Keratinocyte (primary cell): Measurements from ENCODE around the gene CPLX3. TPM values are rescaled to one million over a fixed set of nuclear protein-coding genes. Genes with fewer than 3 reads are reported as not detected.

Source experiments
- DNase-seq: peaks from one replicate; pipeline ENCODE4 v3.0.0-alpha.2; 2011; ENCODE audit warnings: low read depth, missing footprints, low spot score
- FAIRE-seq: peaks from 2 replicates; lab custom pipeline; 2011; peaks lifted over from hg19 to GRCh38; lab: Jason Lieb, UNC
- H2AFZ ChIP-seq: 2 replicates; pipeline ENCODE4 v1.6.0; 2012; ENCODE audit warnings: low read length, control low read depth, inconsistent platforms; ENCODE audit not compliant: control insufficient read depth
- H3K27ac ChIP-seq: 2 replicates; pipeline ENCODE4 v1.5.1; 2011; ENCODE audit warnings: low read length; ENCODE audit not compliant: control insufficient read depth, insufficient read depth
- H3K27me3 ChIP-seq: 3 replicates; pipeline ENCODE4 v1.6.0; 2011; ENCODE audit warnings: low read length; ENCODE audit not compliant: control insufficient read depth, insufficient read depth; ENCODE audit errors: extremely low read depth
- H3K36me3 ChIP-seq, 2 experiments: 2 replicates in 1 of 2; 3 replicates in 1 of 2; pipeline ENCODE4 v1.5.1; 2011; ENCODE audit warnings: low read length in 2 of 2, mild to moderate bottlenecking in 1 of 2; ENCODE audit not compliant: control insufficient read depth in 2 of 2, insufficient read depth in 2 of 2; ENCODE audit errors: extremely low read depth in 1 of 2
- H3K4me1 ChIP-seq: 3 replicates; pipeline ENCODE4 v1.5.1; 2011; ENCODE audit warnings: low read length; ENCODE audit not compliant: control insufficient read depth, insufficient read depth; ENCODE audit errors: extremely low read depth
- H3K4me2 ChIP-seq: 3 replicates; pipeline ENCODE4 v1.6.0; 2011; ENCODE audit warnings: low read depth, low read length; ENCODE audit not compliant: control insufficient read depth, insufficient read depth; ENCODE audit errors: extremely low read depth
- H3K4me3 ChIP-seq, 3 experiments: fragments of 200-600 bp in 1 of 3; sonication (generic) in 1 of 3; 2 replicates in 2 of 3; 3 replicates in 1 of 3; pipeline ENCODE4 v1.5.1; 2011 to 2016; ENCODE audit warnings: low read length in 3 of 3, mild to moderate bottlenecking in 3 of 3, control low read depth in 2 of 3, inconsistent platforms in 1 of 3, low read depth in 1 of 3, mixed read lengths in 1 of 3, mixed run types in 1 of 3, moderate library complexity in 1 of 3; ENCODE audit not compliant: control insufficient read depth in 2 of 3, insufficient read depth in 2 of 3; ENCODE audit errors: extremely low read depth in 1 of 3
- H3K79me2 ChIP-seq: 2 replicates; pipeline ENCODE4 v1.6.0; 2012; ENCODE audit warnings: low read length; ENCODE audit not compliant: control insufficient read depth, insufficient read depth
- H3K9ac ChIP-seq: 3 replicates; pipeline ENCODE4 v1.6.0; 2011; ENCODE audit warnings: low read length; ENCODE audit not compliant: control insufficient read depth, insufficient read depth; ENCODE audit errors: extremely low read depth
- H3K9me1 ChIP-seq: 3 replicates; pipeline ENCODE4 v1.6.0; 2011; ENCODE audit warnings: low read length; ENCODE audit not compliant: control insufficient read depth, insufficient read depth; ENCODE audit errors: extremely low read depth
- H3K9me3 ChIP-seq: 2 replicates; pipeline ENCODE4 v1.5.1; 2012; ENCODE audit warnings: low read depth, low read length; ENCODE audit not compliant: control insufficient read depth
- H4K20me1 ChIP-seq: 3 replicates; pipeline ENCODE4 v1.6.0; 2011; ENCODE audit warnings: low read length; ENCODE audit not compliant: control insufficient read depth, insufficient read depth; ENCODE audit errors: extremely low read depth
- EZH2 ChIP-seq: IDR thresholded peaks from one replicate; pipeline ENCODE4 v1.6.1; 2012; ENCODE audit warnings: inconsistent platforms, mild to moderate bottlenecking, low read length, moderate library complexity
- dilution Hi-C: fragments of 300-500 bp; cut with MboI; formaldehyde crosslinking; loops from one replicate; pipeline ENCODE4 v1.7.0; 2020; ENCODE audit warnings: low sequenced_read_pairs; ENCODE audit not compliant: extremely low pct_ligation_motif_present
- polyA minus RNA-seq, 3 experiments: library from RNA; depleted of rRNA, polyadenylated mRNA; stranded (reverse); fragments of >200 nt; gene quantifications; 1 replicate in 1 of 3; 2 replicates in 1 of 3; 3 replicates in 1 of 3; pipeline ENCODE4 v1.2.3, GENCODE V29; 2011
- polyA plus RNA-seq, 5 experiments: library from polyadenylated mRNA; depleted of rRNA in 3 of 5; stranded (reverse) in 3 of 5; stranded (forward) in 1 of 5; unstranded in 1 of 5; fragments of >200 nt; gene quantifications; 1 replicate in 1 of 5; 2 replicates in 3 of 5; 3 replicates in 1 of 5; pipeline versions ENCODE4 v1.2.1 to v1.2.3, GENCODE V29; 2011 to 2012; ENCODE audit warnings: missing spikeins in 2 of 5, low read depth in 1 of 5, low replicate concordance in 1 of 5
- TF ChIP-seq, protein P1 (sequence below), 3 experiments: IDR thresholded peaks in 1 of 3; conservative IDR thresholded peaks in 1 of 3; optimal IDR thresholded peaks in 1 of 3; 2 replicates in 2 of 3; 3 replicates in 1 of 3; pipeline versions ENCODE3 to v1.5.1; 2011; ENCODE audit warnings: low read length in 3 of 3, mild to moderate bottlenecking in 3 of 3, moderate library complexity in 2 of 3, control low read depth in 1 of 3, inconsistent platforms in 1 of 3; ENCODE audit not compliant: insufficient read depth in 2 of 3; ENCODE audit errors: extremely low read depth in 1 of 3

Gene CPLX3, protein sequence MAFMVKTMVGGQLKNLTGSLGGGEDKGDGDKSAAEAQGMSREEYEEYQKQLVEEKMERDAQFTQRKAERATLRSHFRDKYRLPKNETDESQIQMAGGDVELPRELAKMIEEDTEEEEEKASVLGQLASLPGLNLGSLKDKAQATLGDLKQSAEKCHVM
- polyA plus RNA-seq (0.03 TPM in 1 of 3 replicates, not detected in the others), polyA minus RNA-seq (not detected in 3 replicates)
- polyA plus RNA-seq (2011; ENCODE audit: low read depth), result not detected
- not detected in 2 replicates for polyA plus RNA-seq (2011; cell fraction: cytosol; rRNA removed)
- polyA plus RNA-seq (2011; cell fraction: nucleus; rRNA removed), result 0.13 and 0.27 TPM in 2 replicates
- polyA plus RNA-seq (2012; ENCODE audit: low replicate concordance), result 0.18 TPM in 1 of 2 replicates, not detected in the other
- not detected for polyA minus RNA-seq (2011; cell fraction: cytosol; rRNA and poly(A)+ RNA removed)
- not detected in 2 replicates for polyA minus RNA-seq (2011; cell fraction: nucleus; rRNA and poly(A)+ RNA removed)

GRCh38 chr15:74826364-74826819, at the start of gene CPLX3:
CPLX3 (plus strand) TSS chr15:74826627; CDS start chr15:74826704, 77 bp downstream.
- dilution Hi-C loops, result no loop called here
- H3K27me3 ChIP-seq, result peaks cover 47% of the 10 kb centered on the region
- FAIRE-seq, result no peak

GRCh38 chr15:74776821-74777768, 49.3 kb upstream of the CPLX3 start:
- Histone ChIP-seq H3K4me3 (no peak overlapping the region), H3K9me3 (no peaks in the 10 kb centered on the region), H2AFZ (no peak overlapping the region), H3K4me2 (no peak overlapping the region), H3K27me3 (no peaks in the 10 kb centered on the region), H3K36me3 (no peaks in the 10 kb centered on the region), H3K9ac (no peak overlapping the region), H3K27ac (no peak overlapping the region), H3K9me1 (no peaks in the 10 kb centered on the region), H4K20me1 (no peaks in the 10 kb centered on the region), H3K79me2 (no peaks in the 10 kb centered on the region), H3K4me1 (peaks cover 15% of the 10 kb centered on the region)
- DNase-seq (no peak), FAIRE-seq (no peak)
- no peak for TF ChIP-seq EZH2
- TF ChIP-seq, protein P1, sequence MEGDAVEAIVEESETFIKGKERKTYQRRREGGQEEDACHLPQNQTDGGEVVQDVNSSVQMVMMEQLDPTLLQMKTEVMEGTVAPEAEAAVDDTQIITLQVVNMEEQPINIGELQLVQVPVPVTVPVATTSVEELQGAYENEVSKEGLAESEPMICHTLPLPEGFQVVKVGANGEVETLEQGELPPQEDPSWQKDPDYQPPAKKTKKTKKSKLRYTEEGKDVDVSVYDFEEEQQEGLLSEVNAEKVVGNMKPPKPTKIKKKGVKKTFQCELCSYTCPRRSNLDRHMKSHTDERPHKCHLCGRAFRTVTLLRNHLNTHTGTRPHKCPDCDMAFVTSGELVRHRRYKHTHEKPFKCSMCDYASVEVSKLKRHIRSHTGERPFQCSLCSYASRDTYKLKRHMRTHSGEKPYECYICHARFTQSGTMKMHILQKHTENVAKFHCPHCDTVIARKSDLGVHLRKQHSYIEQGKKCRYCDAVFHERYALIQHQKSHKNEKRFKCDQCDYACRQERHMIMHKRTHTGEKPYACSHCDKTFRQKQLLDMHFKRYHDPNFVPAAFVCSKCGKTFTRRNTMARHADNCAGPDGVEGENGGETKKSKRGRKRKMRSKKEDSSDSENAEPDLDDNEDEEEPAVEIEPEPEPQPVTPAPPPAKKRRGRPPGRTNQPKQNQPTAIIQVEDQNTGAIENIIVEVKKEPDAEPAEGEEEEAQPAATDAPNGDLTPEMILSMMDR (optimal IDR thresholded peaks at IDR 0.05 in 1 of 3, IDR thresholded peaks at IDR 0.05 in 1 of 3, conservative IDR thresholded peaks at IDR 0.05 in 1 of 3; ENCODE audit: extremely low read depth in 1 of 3, insufficient read depth in 2 of 3, low read length in 3 of 3), result no peak
- dilution Hi-C loops, result loop anchor here (10.0 kb wide), 1 partner anchor 132 kb away; no protein-coding TSS in a partner anchor

More at GRCh38 chr15:74826364-74826819, at the start of gene CPLX3:
- Histone ChIP-seq H3K36me3 (no peaks in the 10 kb centered on the region), H3K4me2 (no peak within 1 kb of the TSS), H3K4me1 (no peaks in the 10 kb centered on the region), H3K9me1 (no peaks in the 10 kb centered on the region), H3K27ac (no peak within 1 kb of the TSS), H4K20me1 (no peaks in the 10 kb centered on the region), H3K4me3 (no peak within 1 kb of the TSS), H3K9me3 (no peaks in the 10 kb centered on the region), H3K79me2 (no peaks in the 10 kb centered on the region), H3K9ac (no peak within 1 kb of the TSS), H2AFZ (no peak within 1 kb of the TSS)
- no peak for DNase-seq
- TF ChIP-seq EZH2, result no peak
- TF ChIP-seq, protein P1 (optimal IDR thresholded peaks at IDR 0.05 in 1 of 3, IDR thresholded peaks at IDR 0.05 in 1 of 3, conservative IDR thresholded peaks at IDR 0.05 in 1 of 3; ENCODE audit: extremely low read depth in 1 of 3, insufficient read depth in 2 of 3, low read length in 3 of 3), result no peak
